T47D (cell line): ENCODE results near the gene TNNC1.

Experiments
- DNase-seq, 2 experiments: peaks; one replicate each; pipeline versions ENCODE4 v3.0.0 to v3.0.0-alpha.2; 2011 to 2012; ENCODE audit warnings: low read depth in 1 of 2, low spot score in 1 of 2
- JUND ChIP-seq: IDR thresholded peaks from 2 replicates; pipeline ENCODE4 v1.6.1; 2012; ENCODE audit warnings: low read depth
- in situ Hi-C: cut with HindIII; loops from 2 replicates; pipeline ENCODE4 v1.10.0; 2016; ENCODE audit warnings: low sequenced_read_pairs, low pct_unique_long_range_greater_than_20kb

Gene TNNC1

DNA sequence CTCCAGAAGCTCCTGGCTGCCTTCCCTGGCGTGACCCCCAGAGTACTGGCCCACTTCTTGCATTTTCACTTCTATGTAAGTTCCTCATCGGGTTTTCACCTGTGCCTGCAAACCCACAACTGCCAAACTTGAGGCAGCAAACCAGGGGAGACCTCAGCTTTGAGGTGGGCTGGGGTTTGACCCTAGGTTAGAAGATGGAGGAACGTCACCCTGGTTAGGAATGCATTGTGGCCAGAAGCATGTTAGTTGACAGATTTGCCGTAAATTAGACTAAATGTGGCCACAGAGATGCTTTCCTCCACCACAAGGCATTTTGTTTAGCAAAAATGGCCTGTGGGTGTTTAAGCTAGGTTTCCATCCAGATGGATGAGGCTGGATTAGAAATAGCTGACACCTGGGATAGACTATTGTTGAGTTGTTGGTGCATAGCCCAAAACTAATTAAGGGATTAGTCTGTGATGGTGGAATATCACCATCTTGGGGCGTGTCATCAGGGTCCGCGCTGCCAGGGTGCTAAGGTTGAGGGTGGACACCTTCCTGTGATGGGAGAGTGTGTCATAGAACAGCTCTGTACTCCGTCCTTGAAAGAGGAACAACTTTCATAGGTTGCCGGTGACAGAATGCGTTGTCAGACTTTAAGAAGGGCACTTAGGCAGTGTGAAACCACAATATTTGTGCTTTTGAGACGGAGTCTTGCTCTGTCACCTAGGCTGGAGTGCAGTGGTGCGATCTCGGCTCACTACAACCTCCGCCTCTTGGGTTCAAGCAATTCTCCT, 5.1 kb upstream of the TNNC1 start:
- DNase-seq, result no peak
- no peak for TF ChIP-seq JUND
- in situ Hi-C loops, result no loop called here

GRCh38 chr3:52458031-52458760, 4.4 kb upstream of the TNNC1 start:
- in situ Hi-C loops, result no loop called here
- no peak for DNase-seq
- no peak for TF ChIP-seq JUND

DNA sequence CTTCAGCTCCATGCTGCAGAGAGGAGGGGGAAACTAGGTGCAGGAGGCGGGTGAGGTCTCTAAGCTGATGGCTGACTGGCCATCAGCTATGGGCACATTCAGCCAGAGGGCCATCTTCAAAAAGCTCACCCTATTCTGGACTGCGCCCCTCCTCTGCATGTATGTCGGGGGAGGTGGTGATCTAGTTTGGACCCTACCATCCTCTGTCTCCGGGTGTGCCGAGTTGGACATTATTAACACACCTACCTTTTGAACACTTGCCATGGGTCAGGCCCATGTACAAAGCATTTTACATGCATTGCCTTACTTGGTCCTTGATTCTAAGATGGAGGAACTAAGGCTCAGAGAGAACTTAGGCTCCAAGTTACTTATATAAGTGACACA, 3.0 kb upstream of the TNNC1 start:
- no peak for DNase-seq
- no peak for TF ChIP-seq JUND
- in situ Hi-C loops, result no loop called here

DNA sequence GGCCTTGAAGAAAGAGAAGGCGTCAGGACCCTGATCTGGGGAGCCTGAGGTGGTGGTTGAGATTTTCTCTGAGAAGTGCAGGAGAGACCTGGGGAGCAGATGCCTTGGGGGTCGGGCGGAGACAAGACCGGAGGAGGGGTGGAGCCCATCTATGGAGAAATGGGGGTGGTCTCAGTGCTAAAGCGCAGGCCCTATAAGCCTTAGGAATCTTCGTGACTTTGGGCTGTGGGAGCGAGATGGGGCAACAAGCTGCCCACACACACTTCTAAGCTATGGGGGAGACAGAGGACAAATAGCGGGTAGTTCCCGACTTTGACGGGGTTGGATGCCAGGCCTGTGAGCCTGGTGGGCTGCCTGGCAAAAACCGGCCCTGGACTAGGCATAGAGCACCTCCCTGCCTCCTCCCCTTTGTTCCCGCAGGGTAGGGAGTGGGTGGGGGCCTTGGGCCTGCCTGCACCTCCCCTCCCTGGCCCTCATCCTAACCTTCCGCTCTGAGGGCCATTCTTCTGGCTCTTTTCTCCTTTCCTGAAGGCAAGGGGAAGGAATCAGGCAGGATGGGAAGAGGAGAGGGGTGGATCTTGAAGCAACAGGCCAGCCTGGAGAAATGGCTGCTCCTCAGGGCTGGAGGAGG, 2.4 kb upstream of the TNNC1 start:
- DNase-seq, result no peak
- in situ Hi-C loops, result no loop called here
- no peak for TF ChIP-seq JUND

GRCh38 chr3:52455283-52456168, 1.7 kb upstream of the TNNC1 start, which contains the start of gene NISCH:
TSS of gene NISCH (plus strand) at chr3:52455604. CDS start at chr3:52455642, 38 bp downstream.
- in situ Hi-C loops, result no loop called here
- DNase-seq, result peak; percentile 75 to 87
- TF ChIP-seq JUND, result no peak

- no peak for DNase-seq
- TF ChIP-seq JUND, result no peak
- in situ Hi-C loops, result no loop called here
Observed at GRCh38 chr3:52454938-52455282, 1.1 kb upstream of the TNNC1 start.

DNA sequence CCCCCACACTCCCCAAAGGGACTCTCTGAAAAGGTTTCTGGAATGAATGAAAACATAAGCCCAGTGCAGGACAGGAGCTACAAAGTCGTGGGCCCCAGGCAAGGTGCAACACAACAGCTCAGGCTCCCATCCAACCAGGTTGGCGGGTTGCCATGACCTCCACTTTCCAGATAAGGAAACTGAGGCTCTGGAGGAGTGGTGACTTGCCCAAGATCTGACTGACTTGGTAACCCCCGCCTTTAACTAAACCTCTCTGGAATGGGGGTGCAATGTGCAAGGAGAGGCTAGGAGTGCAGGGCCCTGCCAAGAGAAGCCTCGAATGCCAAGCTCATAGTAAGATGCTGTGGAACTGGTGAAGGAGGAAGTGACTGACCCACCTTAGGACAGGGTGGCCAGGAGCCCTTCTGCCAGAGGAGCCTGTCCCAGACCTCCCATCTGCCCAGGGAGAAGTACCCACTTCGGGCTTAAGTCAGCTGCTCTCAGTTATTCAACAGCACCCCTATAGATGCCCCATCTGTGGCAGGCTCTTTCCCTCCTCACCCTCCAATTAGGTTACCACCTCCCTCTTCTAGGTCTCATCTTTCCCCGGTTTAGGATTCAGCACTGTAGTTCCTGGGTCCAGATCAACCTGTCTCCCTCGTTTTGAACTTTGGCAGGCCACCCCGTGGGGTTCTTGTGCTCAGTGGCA, 553 bp upstream of the TNNC1 start:
- in situ Hi-C loops, result no loop called here
- DNase-seq, result no peak
- TF ChIP-seq JUND, result no peak

DNA sequence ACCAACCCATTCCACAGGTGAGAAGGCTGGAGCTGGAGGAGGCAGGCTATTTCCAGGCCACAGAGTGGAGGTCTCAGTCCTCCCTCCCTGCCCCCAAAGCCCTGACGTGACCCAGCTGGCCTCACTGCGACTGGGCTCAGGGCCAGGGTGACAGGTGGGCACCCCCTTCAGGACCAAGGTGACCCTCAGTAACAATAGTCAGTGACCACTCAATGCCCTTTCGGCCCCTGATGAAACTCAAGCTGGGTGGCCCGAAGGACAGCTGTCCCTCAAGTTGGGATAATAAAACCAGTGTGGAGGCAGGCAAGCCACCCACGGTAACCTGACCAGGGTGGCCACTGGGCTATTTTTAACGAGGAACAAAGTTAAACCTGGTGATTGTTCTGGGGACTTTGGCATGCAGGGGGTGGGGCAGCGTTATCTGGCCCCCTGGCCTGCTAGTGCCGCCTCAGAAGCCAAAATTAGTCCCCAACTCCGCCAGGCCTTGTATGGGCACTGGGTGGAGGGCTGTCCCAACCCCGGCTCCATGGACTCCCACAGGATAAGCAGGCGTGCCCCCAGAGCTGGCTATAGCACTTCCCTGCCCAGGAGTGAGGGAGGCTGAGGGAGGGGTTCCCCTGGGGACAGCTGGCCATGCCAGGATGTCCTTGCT, 1.1 kb downstream of the TNNC1 start:
- in situ Hi-C loops, result no loop called here
- no peak for DNase-seq
- TF ChIP-seq JUND, result no peak

DNA sequence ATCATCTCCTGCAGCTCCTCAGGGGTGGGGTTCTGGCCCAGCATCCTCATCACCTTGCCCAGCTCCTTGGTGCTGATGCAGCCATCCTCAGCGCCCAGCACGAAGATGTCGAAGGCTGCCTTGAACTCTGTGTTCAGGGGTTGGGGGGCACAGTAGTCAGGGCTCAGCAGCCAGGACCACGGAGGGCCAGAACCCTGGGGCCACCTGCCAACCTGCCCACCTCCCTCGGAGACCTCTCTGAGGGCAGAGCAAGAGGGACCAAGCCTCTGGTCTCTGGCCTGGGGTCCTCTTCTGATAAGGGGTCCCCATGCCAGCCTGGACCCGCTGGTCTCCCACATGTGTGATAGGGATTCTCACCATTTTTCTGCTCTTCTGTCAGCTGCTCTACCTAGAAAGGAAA, 1.7 kb downstream of the TNNC1 start:
- no peak for TF ChIP-seq JUND
- DNase-seq, result no peak
- in situ Hi-C loops, result no loop called here

- DNase-seq, result no peak
- in situ Hi-C loops, result no loop called here
- TF ChIP-seq JUND, result no peak
Observed at GRCh38 chr3:52451237-52452083, 2.4 kb downstream of the TNNC1 start.
